SK-N-SH treated with all-trans-retinoic acid at 6 μM for 48 hours (cell line): ENCODE results near the gene SPAG7.
A peak's percentile ranks its signal among the peaks of the same experiment; 100 is the strongest.

Source experiments
- ATAC-seq: fragments of 200-7000 bp; cut with Tn5 transposase; 3 replicates; pipeline ENCODE4 v1.9.1; 2020; ENCODE audit warnings: mild to moderate bottlenecking, moderate library complexity
- ARNTL ChIP-seq: fragments of 450-650 bp; formaldehyde crosslinking; IDR thresholded peaks from 2 replicates; pipeline ENCODE4 v1.5.0; 2020; ENCODE audit warnings: low read depth, mild to moderate bottlenecking, moderate library complexity, borderline replicate concordance
- CREB5 ChIP-seq: fragments of 250-450 bp; sonication (Bioruptor Pico); IDR thresholded peaks from 2 replicates; pipeline ENCODE4 v1.5.1; 2020; ENCODE audit warnings: low read depth, mild to moderate bottlenecking, moderate library complexity
- CSDC2 ChIP-seq: fragments of 250-450 bp; sonication (Bioruptor Pico); IDR thresholded peaks from 2 replicates; pipeline ENCODE4 v1.5.0; 2020; ENCODE audit warnings: mild to moderate bottlenecking, moderate library complexity
- CSRNP3 ChIP-seq: fragments of 250-450 bp; sonication (Bioruptor Pico); IDR thresholded peaks from 2 replicates; pipeline ENCODE4 v1.5.1; 2021; ENCODE audit warnings: mild to moderate bottlenecking, moderate library complexity
- ESRRG ChIP-seq: fragments of 250-450 bp; sonication (Bioruptor Pico); IDR thresholded peaks from 2 replicates; pipeline ENCODE4 v1.6.1; 2021; ENCODE audit warnings: mild to moderate bottlenecking
- GLIS3 ChIP-seq: fragments of 250-450 bp; sonication (Bioruptor Pico); IDR thresholded peaks from 2 replicates; pipeline ENCODE4 v1.5.0; 2020; ENCODE audit warnings: mild to moderate bottlenecking, moderate library complexity
- ISL1 ChIP-seq: fragments of 250-450 bp; sonication (Bioruptor Pico); IDR thresholded peaks from 2 replicates; pipeline ENCODE4 v2.1.2; 2022; ENCODE audit warnings: mild to moderate bottlenecking, moderate library complexity
- OSR1 ChIP-seq: fragments of 250-450 bp; sonication (Bioruptor Pico); IDR thresholded peaks from 2 replicates; pipeline ENCODE4 v1.8.0; 2022; ENCODE audit warnings: moderate library complexity, mild to moderate bottlenecking, inconsistent platforms
- PATZ1 ChIP-seq: fragments of 250-450 bp; sonication (Bioruptor Pico); IDR thresholded peaks from 2 replicates; pipeline ENCODE4 v1.8.0; 2020; ENCODE audit warnings: mild to moderate bottlenecking, moderate library complexity, borderline replicate concordance
- POU6F1 ChIP-seq: fragments of 250-450 bp; sonication (Bioruptor Pico); IDR thresholded peaks from 2 replicates; pipeline ENCODE4 v1.8.0; 2021; ENCODE audit warnings: low read depth, mild to moderate bottlenecking, moderate library complexity, borderline replicate concordance
- PPARA ChIP-seq: fragments of 250-450 bp; sonication (Bioruptor Pico); IDR thresholded peaks from 2 replicates; pipeline ENCODE4 v1.5.0; 2020; ENCODE audit warnings: mild to moderate bottlenecking, borderline replicate concordance
- RARB ChIP-seq: fragments of 250-450 bp; sonication (Bioruptor Pico); IDR thresholded peaks from 2 replicates; pipeline ENCODE4 v1.8.0; 2021; ENCODE audit warnings: mild to moderate bottlenecking, moderate library complexity
- SNAI2 ChIP-seq: fragments of 250-450 bp; sonication (Bioruptor Pico); IDR thresholded peaks from 2 replicates; pipeline ENCODE4 v1.5.0; 2020; ENCODE audit warnings: mild to moderate bottlenecking, moderate library complexity
- TSHZ2 ChIP-seq: fragments of 250-450 bp; sonication (Bioruptor Pico); IDR thresholded peaks from 2 replicates; pipeline ENCODE4 v1.5.0; 2020; ENCODE audit warnings: mild to moderate bottlenecking, moderate library complexity
- ZC3H10 ChIP-seq: fragments of 250-450 bp; sonication (Bioruptor Pico); IDR thresholded peaks from 2 replicates; pipeline ENCODE4 v1.5.1; 2021; ENCODE audit warnings: mild to moderate bottlenecking, moderate library complexity
- ZFP3 ChIP-seq: fragments of 250-450 bp; sonication (Bioruptor Pico); IDR thresholded peaks from 2 replicates; pipeline ENCODE4 v1.5.0; 2020; ENCODE audit warnings: mild to moderate bottlenecking, moderate library complexity
- ZNF565 ChIP-seq: fragments of 450-650 bp; formaldehyde crosslinking; conservative IDR thresholded peaks from 2 replicates; pipeline ENCODE4 v1.5.0; 2020; ENCODE audit warnings: low read depth, mild to moderate bottlenecking, moderate library complexity
- ZNF70 ChIP-seq: fragments of 450-650 bp; formaldehyde crosslinking; IDR thresholded peaks from 2 replicates; pipeline ENCODE4 v1.5.0; 2020; ENCODE audit warnings: mild to moderate bottlenecking, moderate library complexity
- ZNF8 ChIP-seq: fragments of 450-650 bp; formaldehyde crosslinking; IDR thresholded peaks from 2 replicates; pipeline ENCODE4 v1.5.0; 2020; ENCODE audit warnings: mild to moderate bottlenecking, moderate library complexity

SPAG7 gene

GRCh38 chr17:4967539-4968485 is at the start of gene SPAG7:
Gene SPAG7, minus strand, starts transcription at chr17:4967817. Its CDS starts 13 bp downstream, at chr17:4967804.
- TF ChIP-seq PPARA (no peak), GLIS3 (CRISPR knock-in tag) (no peak), ISL1 (CRISPR knock-in tag) (no peak), PATZ1 (CRISPR knock-in tag) (no peak), POU6F1 (0 out of 2 replicates have a peak, but pooled peaks have one; percentile 55)
- ATAC-seq = peak; percentile 72

GRCh38 chr17:5014357-5014756 is 46.7 kb upstream of the SPAG7 start:
- no peak for TF ChIP-seq ZNF70 (CRISPR knock-in tag)
- no peak for TF ChIP-seq CSDC2 (CRISPR knock-in tag)
- no peak for TF ChIP-seq CSRNP3 (CRISPR knock-in tag)
- no peak for TF ChIP-seq OSR1
- TF ChIP-seq ZNF565 (CRISPR knock-in tag) = no peak
- no peak for TF ChIP-seq ZNF8 (CRISPR knock-in tag)
- TF ChIP-seq ARNTL (CRISPR knock-in tag) = no peak
- TF ChIP-seq CREB5 (CRISPR knock-in tag) = no peak
- no peak for TF ChIP-seq ISL1 (CRISPR knock-in tag)
- TF ChIP-seq SNAI2 (CRISPR knock-in tag) = no peak
- no peak for TF ChIP-seq RARB (CRISPR knock-in tag)
- TF ChIP-seq ESRRG (CRISPR knock-in tag) = no peak
- no peak for TF ChIP-seq PPARA
- TF ChIP-seq ZFP3 = no peak
- no peak for TF ChIP-seq ZC3H10 (CRISPR knock-in tag)
- no peak for TF ChIP-seq GLIS3 (CRISPR knock-in tag)
- no peak for TF ChIP-seq TSHZ2 (CRISPR knock-in tag)
- TF ChIP-seq PATZ1 (CRISPR knock-in tag) = no peak
- no peak for ATAC-seq
